Measurements from ENCODE around the gene PAIP1. TPM values are rescaled to one million over a fixed set of nuclear protein-coding genes. Genes with fewer than 3 reads are reported as not detected.
"Not testable (repeated sequence)": the region's sequence is repeated elsewhere in the genome, so short reads cannot be mapped to it uniquely, and the experiment has no call there.

Gene PAIP1, protein sequence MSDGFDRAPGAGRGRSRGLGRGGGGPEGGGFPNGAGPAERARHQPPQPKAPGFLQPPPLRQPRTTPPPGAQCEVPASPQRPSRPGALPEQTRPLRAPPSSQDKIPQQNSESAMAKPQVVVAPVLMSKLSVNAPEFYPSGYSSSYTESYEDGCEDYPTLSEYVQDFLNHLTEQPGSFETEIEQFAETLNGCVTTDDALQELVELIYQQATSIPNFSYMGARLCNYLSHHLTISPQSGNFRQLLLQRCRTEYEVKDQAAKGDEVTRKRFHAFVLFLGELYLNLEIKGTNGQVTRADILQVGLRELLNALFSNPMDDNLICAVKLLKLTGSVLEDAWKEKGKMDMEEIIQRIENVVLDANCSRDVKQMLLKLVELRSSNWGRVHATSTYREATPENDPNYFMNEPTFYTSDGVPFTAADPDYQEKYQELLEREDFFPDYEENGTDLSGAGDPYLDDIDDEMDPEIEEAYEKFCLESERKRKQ
- polyA plus RNA-seq (ENCODE audit: insufficient read length): 88.3 TPM

GRCh38 chr5:43556857-43557542, at the start of gene PAIP1:
PAIP1 (minus strand) TSS chr5:43557077; CDS start chr5:43556846, 231 bp downstream.
- DNase-seq (ENCODE audit: low read depth): peak; percentile 49

GRCh38 chr5:43606351-43606750, 49.5 kb upstream of the PAIP1 start:
- DNase-seq (ENCODE audit: low read depth): no peak

DNA sequence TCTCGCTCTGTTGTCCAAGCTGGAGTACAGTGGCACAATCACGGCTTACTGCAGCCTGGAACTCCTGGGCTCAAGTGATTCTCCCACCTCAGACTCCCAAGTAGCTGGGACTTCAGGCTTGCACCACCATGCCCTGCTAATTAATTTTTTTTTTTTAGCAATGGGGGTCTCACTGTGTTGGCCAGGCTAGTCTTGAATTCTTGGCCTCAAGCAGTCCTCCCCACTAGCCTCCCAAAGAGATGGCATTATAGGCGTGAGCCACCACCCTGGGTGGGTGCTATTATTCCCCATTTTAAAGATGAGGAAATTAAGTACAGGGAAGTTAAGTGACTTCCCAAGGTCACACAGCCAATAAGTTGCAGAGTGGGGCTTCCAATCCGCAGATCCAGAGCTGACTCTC, 47.8 kb upstream of the PAIP1 start:
- no peak for DNase-seq (ENCODE audit: low read depth)

DNA sequence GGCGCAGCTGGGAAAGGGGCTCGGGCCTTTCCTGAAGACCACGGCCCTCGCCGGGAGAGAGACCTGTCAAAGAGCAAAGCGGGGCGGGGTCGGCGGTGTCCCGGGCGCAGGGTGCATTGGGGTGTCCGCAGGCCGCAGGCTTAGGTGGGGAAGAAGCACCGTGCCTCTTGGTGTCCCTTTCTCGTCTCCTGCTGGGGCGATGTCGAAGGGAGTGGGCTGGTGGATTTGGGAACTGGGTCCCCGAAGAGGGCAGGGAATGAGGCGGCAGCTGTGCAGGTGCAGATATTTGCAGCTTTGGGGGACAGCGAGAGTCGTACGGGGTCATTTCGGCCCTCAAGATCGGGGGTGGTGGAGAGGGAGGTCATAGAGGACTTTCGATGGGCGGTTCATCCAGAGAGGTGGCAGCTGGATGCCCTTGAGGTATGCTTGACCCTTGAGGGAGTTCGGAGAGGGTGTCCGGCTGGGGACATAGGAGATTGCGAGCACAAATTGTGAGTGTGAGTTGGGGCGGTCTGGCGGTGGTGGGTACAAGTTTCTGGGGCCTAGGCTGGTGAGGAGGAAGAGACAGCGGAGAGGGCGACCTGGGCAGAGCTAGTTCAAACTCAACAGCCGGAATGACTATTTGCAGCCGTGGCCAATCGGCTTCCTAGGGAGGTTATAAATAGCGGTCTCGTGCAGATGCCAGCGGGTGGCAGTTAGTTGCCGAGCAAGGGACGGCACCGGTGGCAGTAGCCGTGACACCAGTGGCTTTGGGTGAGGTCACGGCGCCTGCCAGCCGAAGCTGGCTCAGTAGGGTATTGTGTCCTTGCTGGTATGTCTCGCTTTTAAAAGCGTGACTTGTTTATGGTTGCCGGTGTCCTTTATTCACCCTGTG, 46.7 kb upstream of the PAIP1 start:
- no peak for DNase-seq (ENCODE audit: low read depth)

GRCh38 chr5:43602461-43603343, 45.8 kb upstream of the PAIP1 start, which contains the start of gene NNT:
NNT (plus strand) TSS chr5:43603180; CDS start chr5:43609196, 6,016 bp downstream.
- peak; percentile 29 for DNase-seq (ENCODE audit: low read depth)

DNA sequence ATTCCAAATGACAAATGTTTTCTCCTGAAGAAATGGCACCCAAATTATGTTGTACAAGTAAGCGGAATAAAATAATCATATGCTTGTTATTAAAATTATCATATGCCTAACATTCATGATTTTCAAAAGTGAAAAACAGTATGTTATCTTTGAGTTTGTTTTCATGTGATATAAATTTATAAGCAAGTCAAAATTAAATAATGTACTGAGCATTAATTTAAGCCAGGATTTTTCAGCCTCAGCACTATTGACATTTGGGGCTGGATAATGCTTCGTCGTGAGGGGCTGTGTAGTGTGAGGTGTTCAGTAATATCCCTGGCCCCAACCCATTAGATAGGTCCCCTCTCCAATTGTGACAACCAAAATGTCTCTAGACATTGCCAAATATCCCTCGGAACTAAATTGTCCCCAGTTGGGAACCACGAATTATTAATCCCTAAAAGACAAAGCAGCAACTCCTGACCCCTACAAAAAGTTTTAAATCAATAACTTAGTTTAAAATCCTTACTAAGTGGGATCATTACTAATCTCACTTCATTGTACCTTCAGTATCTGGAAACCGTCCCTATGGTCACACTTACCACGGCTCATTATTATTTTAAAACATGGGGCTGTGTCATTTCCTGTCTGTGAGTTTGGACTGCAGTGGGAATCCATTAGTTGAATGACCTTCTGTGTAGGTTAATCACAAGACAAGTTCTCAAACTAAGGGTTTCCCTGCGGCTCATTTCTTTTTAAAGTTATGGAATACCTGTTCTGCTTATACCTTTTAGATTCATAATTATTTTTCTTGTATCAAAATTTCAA, 44.8 kb upstream of the PAIP1 start:
- DNase-seq (ENCODE audit: low read depth): no peak

DNA sequence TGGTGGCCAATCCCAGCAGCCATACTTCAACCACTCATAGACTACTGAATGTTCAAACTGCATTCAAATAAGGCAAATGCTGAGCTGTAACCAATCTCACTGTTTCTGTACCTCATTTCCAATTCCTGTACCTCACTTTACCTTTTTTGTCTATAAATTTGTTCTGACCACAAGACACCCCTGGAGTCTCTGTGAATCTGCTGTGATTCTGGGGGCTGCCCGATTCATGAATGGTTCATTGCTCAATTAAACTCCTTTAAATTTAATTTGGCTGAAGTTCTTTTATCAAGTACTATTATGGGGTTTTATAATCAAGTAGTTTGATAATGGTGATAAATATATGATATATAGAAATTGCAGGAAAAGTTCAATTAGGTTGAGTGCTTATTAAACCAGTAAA, 42.0 kb upstream of the PAIP1 start:
- DNase-seq (ENCODE audit: low read depth): not testable (repeated sequence)

- no peak for DNase-seq (ENCODE audit: low read depth)
These were observed 35.5 kb upstream of the PAIP1 start for GRCh38 chr5:43592363-43592762.

GRCh38 chr5:43590700-43591099, 33.8 kb upstream of the PAIP1 start:
- DNase-seq (ENCODE audit: low read depth): no peak

DNA sequence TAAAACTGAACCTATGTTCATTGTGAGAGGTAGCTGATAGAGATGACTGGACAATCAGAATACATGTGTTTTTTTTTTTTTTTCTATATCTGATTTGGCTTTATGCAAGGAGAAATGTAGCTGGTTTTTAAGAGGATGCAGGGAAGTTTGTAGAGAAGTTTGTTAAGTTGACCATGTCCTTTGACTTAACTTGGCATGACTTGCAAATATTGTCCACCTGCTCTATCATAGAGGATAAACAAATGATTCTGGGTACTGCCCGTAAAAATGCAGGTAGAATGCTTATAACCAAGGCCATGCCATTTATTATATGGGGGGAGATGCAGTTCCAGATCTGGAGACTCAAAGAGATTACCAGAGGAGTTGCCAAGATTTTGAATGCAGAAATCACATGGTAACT, 32.4 kb upstream of the PAIP1 start:
- DNase-seq (ENCODE audit: low read depth): no peak

- DNase-seq (ENCODE audit: low read depth): no peak
These were observed 32.0 kb upstream of the PAIP1 start for GRCh38 chr5:43588842-43589241.

DNA sequence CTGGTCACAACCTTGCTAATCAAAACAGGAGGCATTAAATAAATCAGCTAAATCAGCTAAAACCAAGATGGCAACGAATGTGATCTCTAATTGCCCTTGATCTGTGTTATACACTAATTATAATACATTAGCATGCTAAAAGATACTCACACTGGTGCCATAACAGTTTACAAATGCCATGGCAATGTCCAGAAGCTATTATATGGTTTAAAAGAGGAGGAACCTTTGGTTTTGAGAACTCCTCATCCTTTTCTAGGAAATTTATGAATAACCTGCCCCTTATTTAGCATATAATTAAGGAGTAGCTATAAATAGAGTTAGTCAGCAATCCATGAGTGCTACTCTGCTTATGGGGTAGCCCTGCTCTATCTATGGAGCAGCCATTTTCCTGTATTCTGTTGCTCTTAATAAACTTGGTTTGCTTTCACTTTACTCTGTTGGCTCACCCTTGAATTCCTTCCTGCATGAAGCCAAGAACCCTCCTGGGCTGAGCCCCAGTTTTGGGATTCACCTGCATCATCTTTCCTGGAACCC, 27.4 kb upstream of the PAIP1 start:
- no peak for DNase-seq (ENCODE audit: low read depth)

GRCh38 chr5:43583724-43584123, 26.8 kb upstream of the PAIP1 start:
- no peak for DNase-seq (ENCODE audit: low read depth)

DNA sequence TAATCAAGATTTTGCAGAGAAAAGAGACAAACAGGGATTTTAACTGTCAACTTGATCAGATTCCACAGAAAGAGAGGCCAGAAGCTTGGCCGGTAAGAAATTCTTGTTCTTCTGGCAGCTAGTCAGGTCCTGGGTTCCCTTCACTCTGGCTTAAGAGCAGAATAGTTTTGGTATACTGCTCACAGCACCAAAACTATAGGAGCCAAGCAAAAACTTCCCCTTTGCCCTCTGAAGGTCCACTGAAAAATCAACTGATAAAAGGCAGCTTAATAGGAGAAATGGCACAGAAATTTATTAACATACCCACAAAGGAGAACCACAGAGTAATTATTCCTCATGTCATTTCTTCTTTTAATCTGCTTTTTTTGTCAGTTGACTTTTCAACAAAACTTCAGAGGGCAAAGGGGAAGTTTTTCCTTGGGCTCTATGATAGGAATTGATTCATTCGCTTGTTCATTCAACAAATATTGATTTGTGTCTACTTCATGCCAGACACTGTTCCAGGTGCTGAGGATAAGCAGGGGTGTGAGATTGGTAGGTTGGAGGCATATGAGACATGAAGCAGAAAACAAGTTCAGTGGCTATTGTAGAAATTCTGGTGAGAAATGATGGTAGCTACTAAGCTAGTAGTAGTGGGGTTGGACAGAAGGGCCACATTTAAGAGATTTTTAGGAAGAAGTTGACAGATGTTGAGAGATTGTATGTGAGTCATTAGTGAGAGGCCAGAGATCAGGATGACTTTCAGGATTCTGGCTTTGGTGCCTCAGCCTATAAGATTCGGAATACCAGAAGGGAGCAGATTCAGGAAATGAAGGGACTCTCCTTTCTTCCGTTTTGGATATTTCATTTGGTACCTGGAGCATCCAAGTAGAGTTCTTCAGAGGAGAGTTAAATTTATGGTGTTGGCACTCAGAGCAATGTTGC, 25.5 kb upstream of the PAIP1 start:
- DNase-seq (ENCODE audit: low read depth): no peak

DNA sequence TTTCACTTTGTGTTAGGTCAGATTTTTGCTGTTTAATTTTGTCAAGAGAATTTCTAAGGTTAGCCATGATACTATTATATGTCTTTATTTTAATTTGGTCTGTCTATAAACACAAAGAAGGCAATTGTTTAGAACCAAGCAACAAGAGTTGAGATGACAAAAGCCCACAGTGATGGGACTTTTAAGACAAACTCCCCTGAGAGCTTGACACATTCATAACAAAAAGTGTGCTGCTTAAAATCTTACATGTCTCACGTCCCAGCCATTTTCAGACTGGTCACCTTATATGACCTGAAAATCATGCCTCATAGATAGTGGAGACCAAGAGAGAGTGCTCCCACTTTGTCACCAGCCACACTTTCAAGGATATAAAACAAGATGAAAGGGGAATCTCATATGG, 24.5 kb upstream of the PAIP1 start:
- DNase-seq (ENCODE audit: low read depth): no peak

DNA sequence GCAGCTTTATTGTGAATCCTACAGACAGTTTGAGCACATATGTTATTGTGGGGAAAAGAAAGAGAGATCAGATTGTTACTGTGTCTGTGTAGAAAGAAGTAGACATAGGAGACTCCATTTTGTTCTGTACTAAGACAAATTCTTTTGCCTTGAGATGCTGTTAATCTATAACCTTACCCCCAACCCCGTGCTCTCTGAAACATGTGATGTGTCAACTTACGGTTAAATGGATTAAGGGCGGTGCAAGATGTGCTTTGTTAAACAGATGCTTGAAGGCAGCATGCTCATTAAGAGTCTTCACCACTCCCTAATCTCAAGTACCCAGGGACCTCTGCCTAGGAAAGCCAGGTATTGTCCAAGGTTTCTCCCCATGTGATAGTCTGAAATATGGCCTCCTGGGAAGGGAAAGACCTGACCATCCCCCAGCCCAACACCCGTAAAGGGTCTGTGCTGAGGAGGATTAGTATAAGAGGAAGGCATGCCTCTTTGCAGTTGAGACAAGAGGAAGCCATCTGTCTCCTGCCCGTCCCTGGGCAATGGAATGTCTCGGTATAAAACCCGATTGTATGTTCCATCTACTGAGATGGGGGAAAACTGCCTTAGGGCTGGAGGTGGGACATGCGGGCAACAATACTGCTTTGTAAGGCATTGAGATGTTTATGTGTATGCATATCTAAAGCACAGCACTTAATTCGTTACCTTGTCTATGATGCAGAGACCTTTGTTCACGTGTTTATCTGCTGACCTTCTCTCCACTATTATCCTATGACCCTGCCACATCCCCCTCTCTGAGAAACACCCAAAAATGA, 23.7 kb upstream of the PAIP1 start:
- DNase-seq (ENCODE audit: low read depth): not testable (repeated sequence)

DNA sequence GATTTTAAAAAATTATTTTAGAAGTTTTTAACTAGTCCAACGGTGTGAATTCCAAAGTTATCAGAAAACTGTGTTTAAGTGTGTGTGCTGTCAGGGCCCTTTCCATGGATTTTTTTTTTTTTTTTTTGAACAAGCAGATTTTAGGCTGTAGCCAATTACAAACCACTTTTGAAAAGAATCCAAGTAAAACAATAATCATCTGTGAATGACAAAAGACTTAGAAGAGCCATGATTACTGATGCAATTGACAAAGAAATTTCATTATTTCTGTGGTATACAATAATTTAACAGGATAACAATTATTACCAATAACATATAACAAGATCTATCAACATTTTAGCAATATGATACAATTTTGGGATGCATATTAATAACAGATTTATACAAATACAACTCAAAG, 16.2 kb upstream of the PAIP1 start:
- DNase-seq (ENCODE audit: low read depth): no peak

DNA sequence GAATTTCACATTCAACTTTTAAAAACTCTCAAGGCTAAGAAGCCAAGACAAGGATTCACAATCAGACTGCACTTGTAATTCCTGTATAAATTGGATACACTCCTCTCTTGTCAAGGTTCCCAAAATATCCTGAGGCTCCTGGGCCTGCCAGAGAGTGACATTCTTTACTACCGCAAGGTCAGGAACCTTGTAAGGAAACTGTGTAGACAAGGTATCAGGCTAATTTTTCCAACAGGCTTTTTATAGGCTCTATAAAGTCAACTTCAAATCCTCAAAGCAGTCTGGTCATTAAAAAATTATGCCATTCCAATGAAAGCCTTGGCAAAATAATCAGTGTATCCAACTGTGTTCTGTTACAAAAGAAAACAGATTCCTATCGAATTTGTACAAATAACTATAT, 15.5 kb upstream of the PAIP1 start:
- DNase-seq (ENCODE audit: low read depth): no peak
